H9 (cell line): ENCODE data around the gene SYK. TPM values are rescaled to one million over a fixed set of nuclear protein-coding genes. Genes with fewer than 3 reads are reported as not detected.

ENCODE experiments used
- DNase-seq: peaks from one replicate; pipeline ENCODE4 v3.0.0-alpha.2; 2017
- H2AFZ ChIP-seq: one replicate; pipeline ENCODE4 v1.6.1; 2013; ENCODE audit warnings: mild to moderate bottlenecking, low read length, control low read depth, moderate library complexity
- H2AK5ac ChIP-seq: 2 replicates; pipeline ENCODE4 v1.6.1; 2013; ENCODE audit warnings: low read length, control low read depth, mixed read lengths; ENCODE audit not compliant: insufficient read length
- H2BK120ac ChIP-seq: one replicate; pipeline ENCODE4 v1.6.1; 2013; ENCODE audit warnings: low read depth, mild to moderate bottlenecking, low read length, control low read depth, inconsistent platforms; ENCODE audit not compliant: poor library complexity, severe bottlenecking
- H2BK12ac ChIP-seq: 2 replicates; pipeline ENCODE4 v1.6.1; 2013; ENCODE audit warnings: low read length, control low read depth, mixed read lengths, low read depth; ENCODE audit not compliant: insufficient read length
- H2BK15ac ChIP-seq: 2 replicates; pipeline ENCODE4 v1.6.1; 2013; ENCODE audit warnings: low read depth, low read length, control low read depth
- H2BK20ac ChIP-seq: one replicate; pipeline ENCODE4 v1.6.1; 2013; ENCODE audit warnings: low read depth, mild to moderate bottlenecking, low read length, control low read depth, inconsistent platforms; ENCODE audit not compliant: poor library complexity, severe bottlenecking
- H2BK5ac ChIP-seq: 2 replicates; pipeline ENCODE4 v1.6.1; 2013; ENCODE audit warnings: low read length, control low read depth, mixed read lengths; ENCODE audit not compliant: insufficient read length
- H3K14ac ChIP-seq: 2 replicates; pipeline ENCODE4 v1.6.1; 2013; ENCODE audit warnings: low read length, control low read depth; ENCODE audit not compliant: insufficient read depth
- H3K18ac ChIP-seq: 2 replicates; pipeline ENCODE4 v1.6.1; 2013; ENCODE audit warnings: low read depth, mild to moderate bottlenecking, mixed read lengths, low read length, control low read depth; ENCODE audit not compliant: insufficient read length
- H3K23ac ChIP-seq: 2 replicates; pipeline ENCODE4 v1.6.1; 2013; ENCODE audit warnings: low read length, control low read depth, mixed read lengths, low read depth; ENCODE audit not compliant: insufficient read length
- H3K23me2 ChIP-seq: 2 replicates; pipeline ENCODE4 v1.6.1; 2013; ENCODE audit warnings: low read depth, mild to moderate bottlenecking, mixed read lengths, low read length, control low read depth; ENCODE audit not compliant: insufficient read length, poor library complexity, severe bottlenecking
- H3K27ac ChIP-seq: 2 replicates; pipeline ENCODE4 v1.5.1; 2013; ENCODE audit warnings: low read length, control low read depth, mixed read lengths, low read depth; ENCODE audit not compliant: insufficient read length
- H3K27me3 ChIP-seq: 2 replicates; pipeline ENCODE4 v1.6.1; 2013; ENCODE audit warnings: low read length, control low read depth, inconsistent platforms; ENCODE audit not compliant: insufficient read depth
- H3K4ac ChIP-seq: 2 replicates; pipeline ENCODE4 v1.6.1; 2013; ENCODE audit warnings: low read depth, mild to moderate bottlenecking, control low read depth, inconsistent platforms, low read length, moderate library complexity
- H3K4me1 ChIP-seq: 2 replicates; pipeline ENCODE4 v1.6.1; 2013; ENCODE audit warnings: low read length, control low read depth, inconsistent platforms; ENCODE audit not compliant: insufficient read depth
- H3K4me2 ChIP-seq: 2 replicates; pipeline ENCODE4 v1.6.1; 2013; ENCODE audit warnings: low read length, control low read depth, mixed read lengths; ENCODE audit not compliant: insufficient read length, insufficient read depth
- H3K56ac ChIP-seq: 2 replicates; pipeline ENCODE4 v1.6.1; 2013; ENCODE audit warnings: low read depth, mild to moderate bottlenecking, mixed read lengths, low read length, control low read depth; ENCODE audit not compliant: insufficient read length
- H3K79me1 ChIP-seq: 2 replicates; pipeline ENCODE4 v1.6.1; 2013; ENCODE audit warnings: low read depth, mild to moderate bottlenecking, moderate library complexity, low read length, control low read depth, inconsistent platforms; ENCODE audit not compliant: insufficient read depth, poor library complexity, severe bottlenecking
- H3K79me2 ChIP-seq: 2 replicates; pipeline ENCODE4 v1.6.1; 2013; ENCODE audit warnings: low read length, control low read depth, inconsistent platforms; ENCODE audit not compliant: insufficient read depth
- H3K9ac ChIP-seq: 2 replicates; pipeline ENCODE4 v1.6.1; 2013; ENCODE audit warnings: low read length, control low read depth, mixed read lengths; ENCODE audit not compliant: insufficient read length; ENCODE audit errors: extremely low read depth
- H3K9me3 ChIP-seq: one replicate; pipeline ENCODE4 v1.6.1; 2013; ENCODE audit warnings: low read depth, low read length, inconsistent platforms; ENCODE audit not compliant: control insufficient read depth
- H3T11ph ChIP-seq: one replicate; pipeline ENCODE4 v1.6.1; 2013; ENCODE audit warnings: mild to moderate bottlenecking, low read length, control low read depth, inconsistent platforms
- H4K20me1 ChIP-seq: one replicate; pipeline ENCODE4 v1.6.1; 2013; ENCODE audit not compliant: control insufficient read depth, insufficient read length, insufficient read depth
- H4K5ac ChIP-seq: 2 replicates; pipeline ENCODE4 v1.6.1; 2013; ENCODE audit warnings: low read depth, mild to moderate bottlenecking, mixed read lengths, low read length, control low read depth; ENCODE audit not compliant: insufficient read length
- H4K8ac ChIP-seq: replicated peaks from 2 replicates; pipeline ENCODE4 v1.6.1; 2013; ENCODE audit warnings: low read length, control low read depth, mixed read lengths, low read depth; ENCODE audit not compliant: insufficient read length
- H4K91ac ChIP-seq: 2 replicates; pipeline ENCODE4 v1.6.1; 2013; ENCODE audit warnings: low read depth, mild to moderate bottlenecking, moderate library complexity, mixed read lengths, low read length, control low read depth; ENCODE audit not compliant: insufficient read length
- H3K27ac Mint-ChIP-seq, 3 experiments: 2 replicates in 2 of 3; 3 replicates in 1 of 3; pipeline ENCODE4 v1.8.0; 2020 to 2021; ENCODE audit warnings: mixed read lengths in 3 of 3, mild to moderate bottlenecking in 1 of 3, moderate library complexity in 1 of 3
- H3K27me3 Mint-ChIP-seq: 2 replicates; pipeline ENCODE4 v1.8.0; 2021; ENCODE audit warnings: low read depth, mild to moderate bottlenecking, moderate library complexity, mixed read lengths
- H3K36me3 Mint-ChIP-seq, 3 experiments: 2 replicates in 2 of 3; 3 replicates in 1 of 3; pipeline ENCODE4 v1.8.0; 2020 to 2021; ENCODE audit warnings: low read depth in 3 of 3, mixed read lengths in 3 of 3; ENCODE audit not compliant: insufficient read depth in 1 of 3
- H3K4me1 Mint-ChIP-seq, 2 experiments: 2 replicates each; pipeline ENCODE4 v1.8.0; 2020; ENCODE audit warnings: mixed read lengths in 2 of 2
- H3K4me3 Mint-ChIP-seq, 2 experiments: 2 replicates in 1 of 2; 3 replicates in 1 of 2; pipeline ENCODE4 v1.8.0; 2020 to 2021; ENCODE audit warnings: mild to moderate bottlenecking in 2 of 2, mixed read lengths in 2 of 2, moderate library complexity in 1 of 2
- H3K9me3 Mint-ChIP-seq, 2 experiments: 2 replicates in 1 of 2; 3 replicates in 1 of 2; pipeline ENCODE4 v1.8.0; 2020; ENCODE audit warnings: mild to moderate bottlenecking in 2 of 2, mixed read lengths in 2 of 2, moderate library complexity in 1 of 2
- CTCF ChIP-seq: fragments of 200-600 bp; sonication (generic); conservative IDR thresholded peaks from 3 replicates; pipeline ENCODE4 v1.8.0; 2021; ENCODE audit warnings: antibody characterized with exemption, mild to moderate bottlenecking
- WGBS: extraction: QIAGEN DNeasy Blood & Tissue Kit; methylation state at CpG from one replicate; pipeline ENCODE4 v1.1.7; 2013; ENCODE audit warnings: missing lambda C conversion rate, low lambda C conversion rate, mixed read lengths; ENCODE audit not compliant: insufficient read length; ENCODE audit errors: extremely low coverage; 5-methylcytosine and 5-hydroxymethylcytosine counted together
- total RNA-seq: library from RNA; stranded (reverse); gene quantifications from 2 replicates; pipeline ENCODE4 v1.2.1, GENCODE V29; 2021

Gene SYK
- total RNA-seq, 1 experiment from 2014 or later: 7.9 TPM

- no peaks in the 10 kb centered on the region for H3K9me3 Mint-ChIP-seq
- no peaks in the 10 kb centered on the region for H3K27me3 ChIP-seq
These were observed 60.5 kb downstream of the SYK start for GRCh38 chr9:90861826-90862740.

More at GRCh38 chr9:90861826-90862740, 60.5 kb downstream of the SYK start:
- Mint-ChIP-seq H3K36me3 (no peaks in the 10 kb centered on the region), H3K4me1 (peaks cover 0 to 3% of the 10 kb centered on the region in 2 experiments; a peak in 1 of 4 replicates), H3K27me3 (no peaks in the 10 kb centered on the region), H3K27ac (no peak overlapping the region; a peak in 1 of 7 replicates), H3K4me3 (no peak overlapping the region)
- no peaks in the 10 kb centered on the region for H4K20me1 ChIP-seq
- no peak overlapping the region for H3K27ac ChIP-seq
- H3T11ph ChIP-seq: no peak overlapping the region
- H3K23me2 ChIP-seq: no peaks in the 10 kb centered on the region
- no peak overlapping the region for H4K8ac ChIP-seq
- no peak overlapping the region for H3K9ac ChIP-seq
- no peak overlapping the region for H4K91ac ChIP-seq
- H3K4me1 ChIP-seq: no peaks in the 10 kb centered on the region
- H3K79me1 ChIP-seq: no peaks in the 10 kb centered on the region
- no peak overlapping the region for H4K5ac ChIP-seq
- no peak overlapping the region for H2BK5ac ChIP-seq
- no peak overlapping the region for H2AFZ ChIP-seq
- no peak overlapping the region for H2AK5ac ChIP-seq
- no peak overlapping the region for H2BK15ac ChIP-seq
- no peak overlapping the region for H3K23ac ChIP-seq
- peak; percentile 8 for DNase-seq
- H3K4ac ChIP-seq: no peak overlapping the region
- H2BK20ac ChIP-seq: no peak overlapping the region
- H3K79me2 ChIP-seq: no peaks in the 10 kb centered on the region
- H3K4me2 ChIP-seq: no peak overlapping the region
- H2BK12ac ChIP-seq: no peak overlapping the region
- TF ChIP-seq CTCF: no peak
- no peak overlapping the region for H3K18ac ChIP-seq
- no peaks in the 10 kb centered on the region for H3K9me3 ChIP-seq
- no CpG with 5 or more reads among the region's 16 CpGs for WGBS
- no peak overlapping the region for H2BK120ac ChIP-seq
- no peak overlapping the region for H3K14ac ChIP-seq
- no peak overlapping the region for H3K56ac ChIP-seq
